ENCODE data around the gene EP300. TPM values are rescaled to one million over a fixed set of nuclear protein-coding genes. Genes with fewer than 3 reads are reported as not detected.
"Not testable (repeated sequence)": the region's sequence is repeated elsewhere in the genome, so short reads cannot be mapped to it uniquely, and the experiment has no call there.

EP300 gene
- total RNA-seq, 1 donor from 2014 or later: 84.3 TPM

GRCh38 chr22:41075946-41076345 lies 16.4 kb upstream of the EP300 start:
- ATAC-seq (no peak), DNase-seq (ENCODE audit: low spot score) (no peak)
- intact Hi-C loops (cut with DNase I): no loop called here

- intact Hi-C loops (cut with DNase I): no loop called here
- ATAC-seq (no peak), DNase-seq (ENCODE audit: low spot score) (no peak)
Observed at GRCh38 chr22:41076857-41077256, 15.5 kb upstream of the EP300 start.

GRCh38 chr22:41078931-41079330 lies 13.5 kb upstream of the EP300 start:
- ATAC-seq: no peak
- intact Hi-C loops (cut with DNase I): no loop called here

GRCh38 chr22:41085842-41086241 lies 6.5 kb upstream of the EP300 start:
- ATAC-seq: no peak
- no peak for DNase-seq (ENCODE audit: low spot score)
- intact Hi-C loops (cut with DNase I): no loop called here

More at GRCh38 chr22:41078931-41079330, 13.5 kb upstream of the EP300 start:
- DNase-seq (ENCODE audit: low spot score): no peak

GRCh38 chr22:41091132-41092022 lies 1.0 kb upstream of the EP300 start:
- ATAC-seq: peak; percentile 99
- DNase-seq (ENCODE audit: low spot score): peak; percentile 100
- intact Hi-C loops (cut with DNase I): loop anchor here (10.0 kb wide), 1 partner anchor 127 kb away; no protein-coding TSS in a partner anchor

GRCh38 chr22:41092847-41093411 lies 537 bp downstream of the EP300 start:
- peak; percentile 66 for DNase-seq (ENCODE audit: low spot score)
- intact Hi-C loops (cut with DNase I): loop anchor here (10.0 kb wide), 1 partner anchor 128 kb away; no protein-coding TSS in a partner anchor
- ATAC-seq: no peak

GRCh38 chr22:41094041-41094593 lies 1.7 kb downstream of the EP300 start:
- intact Hi-C loops (cut with DNase I): loop anchor here (10.0 kb wide), 1 partner anchor 129 kb away; no protein-coding TSS in a partner anchor
- no peak for ATAC-seq

GRCh38 chr22:41096391-41096790 lies 4.0 kb downstream of the EP300 start:
- intact Hi-C loops (cut with DNase I): loop anchor here (10.0 kb wide), 1 partner anchor 132 kb away; no protein-coding TSS in a partner anchor
- DNase-seq (ENCODE audit: low spot score) (no peak), ATAC-seq (no peak)

More at GRCh38 chr22:41094041-41094593, 1.7 kb downstream of the EP300 start:
- no peak for DNase-seq (ENCODE audit: low spot score)

GRCh38 chr22:41096841-41097240 lies 4.4 kb downstream of the EP300 start:
- DNase-seq (ENCODE audit: low spot score): no peak
- ATAC-seq: no peak
- intact Hi-C loops (cut with DNase I): loop anchor here (10.0 kb wide), 1 partner anchor 132 kb away; no protein-coding TSS in a partner anchor

- DNase-seq (ENCODE audit: low spot score) (no peak), ATAC-seq (no peak)
- intact Hi-C loops (cut with DNase I): loop anchor here (10.0 kb wide), 1 partner anchor 134 kb away; no protein-coding TSS in a partner anchor
Observed at GRCh38 chr22:41099036-41099435, 6.6 kb downstream of the EP300 start.

GRCh38 chr22:41106122-41106968 lies 14.0 kb downstream of the EP300 start:
- no peak for DNase-seq (ENCODE audit: low spot score)
- intact Hi-C loops (cut with DNase I): no loop called here
- ATAC-seq: peak; percentile 24

- ATAC-seq; intact Hi-C loops (cut with DNase I); DNase-seq (ENCODE audit: low spot score): not testable (repeated sequence)
Observed at GRCh38 chr22:41106969-41107325, 14.6 kb downstream of the EP300 start.

- ATAC-seq: no peak
- intact Hi-C loops (cut with DNase I): no loop called here
Observed at GRCh38 chr22:41110968-41111367, 18.6 kb downstream of the EP300 start.

GRCh38 chr22:41116342-41116741 lies 23.9 kb downstream of the EP300 start:
- intact Hi-C loops (cut with DNase I): no loop called here
- DNase-seq (ENCODE audit: low spot score) (no peak), ATAC-seq (no peak)

More at GRCh38 chr22:41110968-41111367, 18.6 kb downstream of the EP300 start:
- no peak for DNase-seq (ENCODE audit: low spot score)

- ATAC-seq (no peak), DNase-seq (ENCODE audit: low spot score) (no peak)
- intact Hi-C loops (cut with DNase I): no loop called here
Observed at GRCh38 chr22:41117127-41117965, 25.0 kb downstream of the EP300 start.

GRCh38 chr22:41123151-41123550 lies 30.8 kb downstream of the EP300 start:
- DNase-seq (ENCODE audit: low spot score): no peak
- no peak for ATAC-seq
- intact Hi-C loops (cut with DNase I): no loop called here

GRCh38 chr22:41124086-41124485 lies 31.7 kb downstream of the EP300 start:
- ATAC-seq: no peak
- DNase-seq (ENCODE audit: low spot score): no peak
- intact Hi-C loops (cut with DNase I): no loop called here

- ATAC-seq: no peak
- intact Hi-C loops (cut with DNase I): no loop called here
- DNase-seq (ENCODE audit: low spot score): no peak
Observed at GRCh38 chr22:41127451-41127850, 35.1 kb downstream of the EP300 start.
